Melanocyte of skin (primary cell): Measurements from ENCODE around the gene NT5DC4. TPM values are rescaled to one million over a fixed set of nuclear protein-coding genes. Genes with fewer than 3 reads are reported as not detected.

Experiments used
- total RNA-seq, 2 donors: library from RNA; depleted of rRNA; stranded (reverse); fragments of >200 nt; gene quantifications; 2 replicates each; pipeline ENCODE4 v1.2.3, GENCODE V29; 2012

The NT5DC4 gene
- total RNA-seq = not detected

DNA sequence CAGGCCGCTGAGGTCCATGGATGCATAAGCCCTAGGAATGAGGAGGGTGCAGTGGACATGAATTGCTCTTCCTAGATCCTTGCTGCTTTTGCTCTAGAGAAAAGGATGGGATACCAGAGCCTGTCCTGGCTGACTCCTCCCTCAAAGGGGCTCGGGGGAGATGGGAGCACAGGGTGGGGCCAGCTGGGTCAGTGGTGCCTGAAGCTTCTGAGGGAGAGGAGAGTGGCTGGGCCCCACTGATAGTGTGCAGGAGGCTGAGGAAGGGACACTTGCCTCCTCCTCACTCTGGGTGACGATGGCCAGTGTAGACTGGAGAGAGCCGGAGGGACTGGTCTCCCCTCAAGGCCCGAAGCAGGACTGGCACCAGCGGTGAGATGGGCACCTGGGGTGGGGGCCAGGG is at the start of gene NT5DC4:
Gene NT5DC4, plus strand, starts transcription at position 236 of the 400 bp plus-strand sequence. Its CDS starts 60 bp downstream, at position 296.

DNA sequence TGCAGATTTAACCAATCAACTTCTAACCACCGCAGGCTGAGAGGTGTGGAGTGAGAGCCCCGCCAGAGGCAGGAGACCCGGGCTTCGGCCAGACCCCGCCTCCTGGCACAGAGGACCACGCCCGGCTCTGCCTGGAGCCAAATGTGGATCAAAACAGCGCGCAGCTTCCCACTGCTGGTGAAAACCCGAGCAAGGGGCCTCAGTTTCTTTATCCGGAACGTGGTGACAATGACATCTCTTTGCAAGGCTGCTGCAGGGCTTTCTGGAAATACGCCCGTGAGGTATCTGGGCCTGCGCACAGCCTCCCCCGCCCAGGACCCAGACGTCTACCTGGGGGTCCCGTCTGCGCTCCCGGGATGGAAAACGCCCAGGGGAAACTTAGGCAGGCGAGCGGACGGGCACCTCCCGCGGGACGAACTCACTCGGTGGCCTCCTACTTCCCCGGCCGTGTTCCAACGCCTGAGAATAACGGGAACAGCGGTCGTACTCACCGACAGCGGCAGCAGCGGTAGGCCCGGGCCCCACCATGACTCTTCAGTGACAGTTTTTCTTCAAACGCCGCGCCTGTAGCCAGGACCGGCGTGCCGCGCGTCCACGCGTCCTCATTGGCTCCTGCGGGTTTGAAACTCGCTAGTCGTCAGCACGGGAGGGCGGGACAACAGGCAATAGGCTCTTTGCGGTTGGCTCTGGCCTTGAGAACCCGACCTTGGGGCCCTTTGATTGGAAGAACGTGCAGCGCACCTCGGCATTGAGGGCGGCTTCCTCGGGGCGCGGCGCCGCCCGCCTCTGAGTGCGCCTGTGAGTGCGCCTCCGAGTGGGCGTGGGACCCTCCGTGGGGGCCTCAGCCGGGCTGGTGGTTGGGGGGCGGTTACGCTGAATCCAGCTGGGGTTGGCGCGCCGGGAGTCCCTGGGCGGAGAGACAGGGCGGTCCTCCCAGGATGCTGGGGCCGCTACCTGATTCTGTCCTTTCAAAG is 43.5 kb downstream of the NT5DC4 start, which contains the start of gene CKAP2L:
Gene CKAP2L, minus strand, starts transcription at position 539 of the 974 bp plus-strand sequence. Its CDS starts 11 bp downstream, at position 528.

DNA sequence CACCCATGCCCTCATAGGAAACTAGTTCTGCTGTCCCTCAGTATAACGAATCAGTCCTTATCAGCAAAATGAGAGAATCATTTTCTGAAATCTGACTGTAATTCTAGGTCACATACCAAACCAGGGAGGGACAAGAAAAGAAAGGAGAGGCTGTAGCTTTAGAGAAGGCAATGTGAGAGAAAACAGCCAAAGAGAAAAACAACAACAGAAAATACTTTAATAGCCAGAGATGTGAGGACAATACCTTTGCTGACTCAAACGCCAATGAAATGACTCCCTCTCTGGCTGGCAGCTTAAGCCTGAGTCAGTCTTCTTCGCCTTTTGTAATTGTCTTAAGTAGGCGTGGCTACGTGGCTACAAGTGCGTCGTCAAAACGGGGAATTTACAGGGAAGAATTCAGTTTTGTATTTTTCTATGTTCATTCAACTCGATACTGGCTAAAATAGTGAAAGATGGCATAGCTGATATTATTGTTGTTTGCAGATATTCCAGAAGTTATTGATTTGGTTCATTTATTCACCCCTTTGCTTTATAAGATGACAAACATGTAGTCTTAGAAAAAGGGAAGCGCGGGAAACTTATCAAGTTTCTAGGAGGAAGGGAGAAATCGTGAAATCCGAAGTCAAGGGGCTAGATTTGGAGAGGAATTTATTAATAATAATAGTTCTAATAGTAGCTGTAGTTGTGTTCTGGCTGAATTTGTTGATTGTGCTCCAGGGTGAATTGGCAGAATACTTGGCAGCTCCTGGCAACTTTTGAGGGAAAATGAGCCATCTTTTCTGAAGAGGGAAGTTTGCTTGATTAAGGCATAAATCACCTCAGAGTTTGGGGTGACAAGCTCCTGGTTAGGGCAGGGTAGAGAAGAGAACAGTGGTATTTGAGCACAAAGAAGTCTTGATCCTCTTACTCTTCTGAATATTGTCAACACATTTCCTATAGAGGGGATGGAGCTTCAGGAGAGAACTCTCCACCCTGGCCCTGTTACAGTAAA is 63.7 kb downstream of the NT5DC4 start, which contains the start of gene IL1A:
Gene IL1A, minus strand, starts transcription at position 295 of the 991 bp plus-strand sequence. CDS start 723 bp downstream, outside the sequence.

Other genes starting within 250 kb of the NT5DC4 start
- gene TTL, start 238.9 kb upstream of the NT5DC4 start, total RNA-seq = 10 to 100 TPM; 46.1 to 60.3 TPM
- gene POLR1B, start 178.6 kb upstream of the NT5DC4 start, total RNA-seq = 10 to 100 TPM; 16.2 to 32.3 TPM
- 10 to 100 TPM in 1 of 2 donors, 1 to 10 TPM in 1; 7.7 to 12.7 TPM for gene CHCHD5, start 136.4 kb upstream of the NT5DC4 start, total RNA-seq
- gene SLC20A1, start 75.1 kb upstream of the NT5DC4 start, total RNA-seq = 10 to 100 TPM; 24.1 to 63.6 TPM
- 10 to 100 TPM in 1 of 2 donors, 1 to 10 TPM in 1; 8.9 to 15.0 TPM for gene CKAP2L, start 43.6 kb downstream of the NT5DC4 start, total RNA-seq
- gene IL1A, start 63.5 kb downstream of the NT5DC4 start, total RNA-seq = not detected
- gene IL1B, start 115.8 kb downstream of the NT5DC4 start, total RNA-seq = not detected
- not detected for gene IL37, start 190.1 kb downstream of the NT5DC4 start, total RNA-seq